Gastroesophageal sphincter (tissue), 4 donors: ENCODE data around the gene SPATS2L. TPM values are rescaled to one million over a fixed set of nuclear protein-coding genes. Genes with fewer than 3 reads are reported as not detected.

ENCODE experiments used
- ATAC-seq: fragments of 150-250 bp; one replicate; pipeline ENCODE4 v1.9.1; 2016; ENCODE audit warnings: mild to moderate bottlenecking, moderate library complexity
- H3K27ac ChIP-seq, 4 donors: fragments of 200-600 bp; sonication (generic) in 3 of 4; 1 replicate in 3 of 4; 2 replicates in 1 of 4; pipeline ENCODE4 v1.5.1; 2016 to 2019
- H3K27me3 ChIP-seq: fragments of 200-600 bp; sonication (generic); one replicate; pipeline ENCODE4 v1.5.1; 2019
- H3K36me3 ChIP-seq, 2 donors: fragments of 200-600 bp; sonication (generic); one replicate each; pipeline ENCODE4 v1.5.1; 2019; ENCODE audit warnings: control low read depth in 1 of 2
- H3K4me1 ChIP-seq, 3 donors: fragments of 200-600 bp; sonication (generic); 1 replicate in 2 of 3; 2 replicates in 1 of 3; pipeline ENCODE4 v1.5.1; 2016 to 2019; ENCODE audit warnings: control low read depth in 2 of 3
- H3K4me3 ChIP-seq, 2 donors: fragments of 200-600 bp; sonication (generic); one replicate each; pipeline ENCODE4 v1.5.1; 2019; ENCODE audit warnings: mild to moderate bottlenecking in 1 of 2, moderate library complexity in 1 of 2
- H3K9me3 ChIP-seq, 3 donors: fragments of 200-600 bp; sonication (generic); one replicate each; pipeline ENCODE4 v1.5.1; 2017 to 2019; ENCODE audit warnings: control low read depth in 2 of 3
- EP300 ChIP-seq: sonication (generic); formaldehyde crosslinking; IDR thresholded peaks from one replicate; pipeline ENCODE4 v1.6.1; 2017; ENCODE audit warnings: antibody characterized with exemption, mild to moderate bottlenecking
- POLR2A ChIP-seq, 2 donors: fragments of 450-650 bp; IDR thresholded peaks; one replicate each; pipeline ENCODE4 v1.6.1; 2017; ENCODE audit warnings: antibody characterized with exemption in 2 of 2, mild to moderate bottlenecking in 2 of 2, moderate library complexity in 1 of 2
- POLR2AphosphoS5 ChIP-seq: sonication (generic); formaldehyde crosslinking; IDR thresholded peaks from one replicate; pipeline ENCODE4 v1.6.1; 2017; ENCODE audit warnings: antibody characterized with exemption
- WGBS, 2 donors: methylation state at CpG; one replicate each; pipeline ENCODE4 v1.1.5; 2018; ENCODE audit warnings: low coverage in 1 of 2; 5-methylcytosine and 5-hydroxymethylcytosine counted together
- total RNA-seq, 4 donors: library from RNA; depleted of rRNA; stranded (reverse); fragments of >200 nt; gene quantifications; one replicate each; pipeline ENCODE4 v1.1.0, GENCODE V29; 2016
- TF ChIP-seq, protein P1 (sequence below), 4 experiments: fragments of 200-600 bp in 2 of 4; fragments of 450-650 bp in 2 of 4; sonication (generic) in 1 of 4; IDR thresholded peaks; one replicate each; pipeline ENCODE4 v1.5.1; 2017 to 2019; ENCODE audit warnings: antibody characterized with exemption in 4 of 4, mild to moderate bottlenecking in 2 of 4, moderate library complexity in 2 of 4

The SPATS2L gene
- total RNA-seq, 4 donors from 2014 or later: 50.6 to 120 (median 91.5) TPM

DNA sequence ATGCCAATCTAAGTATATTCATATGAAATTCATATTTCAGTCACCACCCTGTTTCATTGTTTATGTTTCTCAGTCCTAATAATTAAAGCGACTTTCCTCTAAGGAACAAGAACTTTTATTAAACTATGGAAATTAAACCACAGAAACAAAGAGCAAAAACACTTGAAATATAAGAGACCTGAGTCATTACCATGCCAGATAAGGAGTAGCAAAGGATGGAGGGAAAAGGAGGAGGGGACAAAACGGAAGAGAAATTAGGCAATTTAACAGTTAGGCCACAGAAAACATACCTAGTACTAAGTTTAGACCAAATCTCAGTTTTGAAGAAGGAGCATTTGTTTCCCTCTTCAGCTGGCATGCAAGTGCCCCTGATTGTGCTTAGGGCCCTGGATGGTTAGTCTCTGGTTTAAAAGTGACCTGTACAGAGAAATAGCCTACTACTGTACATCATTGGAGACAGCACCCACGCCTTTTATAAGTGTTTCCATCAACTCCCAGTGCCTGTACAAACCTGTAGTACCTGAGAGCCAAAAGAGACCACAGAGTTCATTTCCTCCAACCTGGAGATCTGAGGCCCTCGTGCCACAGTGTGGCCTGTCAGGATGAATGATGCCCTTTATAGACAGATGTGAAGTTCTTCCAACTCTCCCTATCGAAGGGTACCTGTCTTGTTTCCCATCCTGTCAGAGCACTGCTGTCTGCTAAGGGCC is 74.5 kb downstream of the SPATS2L start:
- no peaks in the 10 kb centered on the region for H3K27me3 ChIP-seq
- ATAC-seq: no peak
- H3K4me1 ChIP-seq: peaks cover 8 to 65% (median 18%) of the 10 kb centered on the region in 3 donors
- H3K36me3 ChIP-seq: no peaks in the 10 kb centered on the region
- no peak overlapping the region for H3K27ac ChIP-seq
- H3K4me3 ChIP-seq: no peak overlapping the region
- 52 to 65% methylated on average over 4 of the region's 5 CpGs for WGBS, 2 donors
- TF ChIP-seq POLR2AphosphoS5 (no peak), POLR2A (IDR thresholded peaks at IDR 0.05) (no peak)
- no peaks in the 10 kb centered on the region for H3K9me3 ChIP-seq

DNA sequence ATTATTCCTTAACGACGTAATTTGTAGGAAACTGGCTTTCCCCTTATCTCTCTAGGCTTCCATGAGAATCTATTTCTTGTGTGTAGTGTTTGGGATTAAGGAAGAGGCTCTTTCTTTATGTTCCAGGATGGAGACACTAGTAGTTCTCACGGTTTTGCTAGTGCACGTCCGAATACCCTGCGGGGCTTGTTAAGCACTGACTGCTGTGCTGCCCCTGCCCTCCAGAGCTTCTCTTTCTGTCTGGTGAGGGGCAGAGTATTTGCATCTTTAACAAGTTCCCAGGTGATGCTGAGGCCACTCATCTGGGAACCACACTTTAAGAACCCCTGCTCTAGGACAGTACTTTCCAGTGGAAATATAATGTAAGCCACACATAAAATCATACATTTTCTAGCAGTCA is 76.4 kb downstream of the SPATS2L start:
- Histone ChIP-seq H3K27me3 (no peaks in the 10 kb centered on the region), H3K36me3 (no peaks in the 10 kb centered on the region), H3K4me3 (no peak overlapping the region), H3K9me3 (no peaks in the 10 kb centered on the region), H3K27ac (peak overlapping the region in 1 of 4 donors; percentile 31), H3K4me1 (peaks cover 7 to 48% (median 18%) of the 10 kb centered on the region in 3 donors)
- no peak for ATAC-seq
- no peak for TF ChIP-seq EP300
- TF ChIP-seq, protein P1, sequence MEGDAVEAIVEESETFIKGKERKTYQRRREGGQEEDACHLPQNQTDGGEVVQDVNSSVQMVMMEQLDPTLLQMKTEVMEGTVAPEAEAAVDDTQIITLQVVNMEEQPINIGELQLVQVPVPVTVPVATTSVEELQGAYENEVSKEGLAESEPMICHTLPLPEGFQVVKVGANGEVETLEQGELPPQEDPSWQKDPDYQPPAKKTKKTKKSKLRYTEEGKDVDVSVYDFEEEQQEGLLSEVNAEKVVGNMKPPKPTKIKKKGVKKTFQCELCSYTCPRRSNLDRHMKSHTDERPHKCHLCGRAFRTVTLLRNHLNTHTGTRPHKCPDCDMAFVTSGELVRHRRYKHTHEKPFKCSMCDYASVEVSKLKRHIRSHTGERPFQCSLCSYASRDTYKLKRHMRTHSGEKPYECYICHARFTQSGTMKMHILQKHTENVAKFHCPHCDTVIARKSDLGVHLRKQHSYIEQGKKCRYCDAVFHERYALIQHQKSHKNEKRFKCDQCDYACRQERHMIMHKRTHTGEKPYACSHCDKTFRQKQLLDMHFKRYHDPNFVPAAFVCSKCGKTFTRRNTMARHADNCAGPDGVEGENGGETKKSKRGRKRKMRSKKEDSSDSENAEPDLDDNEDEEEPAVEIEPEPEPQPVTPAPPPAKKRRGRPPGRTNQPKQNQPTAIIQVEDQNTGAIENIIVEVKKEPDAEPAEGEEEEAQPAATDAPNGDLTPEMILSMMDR (IDR thresholded peaks at IDR 0.05): no peak
- no peak for TF ChIP-seq POLR2A (IDR thresholded peaks at IDR 0.05)
- no peak for TF ChIP-seq POLR2AphosphoS5
- 93 to 95% methylated on average over 6 of the region's 6 CpGs for WGBS, 2 donors

DNA sequence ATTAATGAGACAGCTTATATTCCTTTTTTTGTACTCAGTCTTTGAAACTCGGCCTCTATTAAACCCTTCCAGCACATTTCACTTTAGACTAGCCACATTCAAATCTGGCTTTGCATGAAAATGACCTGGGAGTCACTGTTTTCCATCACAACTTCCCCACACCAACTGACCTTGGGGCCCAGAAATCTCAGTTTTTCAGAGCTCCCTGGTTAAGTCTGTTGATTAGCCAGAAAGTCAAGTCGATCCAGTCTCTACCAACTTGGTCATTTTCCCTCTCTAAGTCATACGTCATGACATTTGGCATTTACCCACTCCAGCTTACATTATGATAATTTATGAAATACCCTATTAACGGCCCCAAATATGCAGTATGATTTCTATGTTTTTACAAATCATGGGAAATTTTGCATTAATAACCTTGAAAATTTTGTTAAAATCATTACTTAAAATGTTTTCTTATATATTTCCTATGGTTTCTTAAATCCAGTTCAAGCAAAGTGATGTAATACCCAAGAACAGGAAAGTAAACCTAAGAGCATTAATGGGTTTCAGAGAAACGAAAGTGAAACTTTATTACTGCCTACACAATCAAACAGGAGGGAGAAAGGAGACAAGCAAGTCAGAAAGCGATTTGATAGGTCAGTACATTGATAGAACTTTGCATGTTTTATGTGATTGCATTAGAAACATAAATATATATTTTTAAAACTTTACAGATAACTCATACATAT is 77.1 kb downstream of the SPATS2L start:
- Histone ChIP-seq H3K27ac (peak overlapping the region in 2 of 4 donors; percentile 31), H3K36me3 (no peaks in the 10 kb centered on the region), H3K4me3 (peak overlapping the region; percentile 11), H3K9me3 (no peaks in the 10 kb centered on the region), H3K27me3 (no peaks in the 10 kb centered on the region), H3K4me1 (peaks cover 3 to 41% (median 11%) of the 10 kb centered on the region in 3 donors)
- peak; percentile 51 for ATAC-seq
- 39 to 43% methylated on average over 6 of the region's 6 CpGs for WGBS, 2 donors
- no peak for TF ChIP-seq POLR2AphosphoS5
- no peak for TF ChIP-seq EP300
- no peak for TF ChIP-seq POLR2A (IDR thresholded peaks at IDR 0.05)
- TF ChIP-seq, protein P1 (IDR thresholded peaks at IDR 0.05): no peak

DNA sequence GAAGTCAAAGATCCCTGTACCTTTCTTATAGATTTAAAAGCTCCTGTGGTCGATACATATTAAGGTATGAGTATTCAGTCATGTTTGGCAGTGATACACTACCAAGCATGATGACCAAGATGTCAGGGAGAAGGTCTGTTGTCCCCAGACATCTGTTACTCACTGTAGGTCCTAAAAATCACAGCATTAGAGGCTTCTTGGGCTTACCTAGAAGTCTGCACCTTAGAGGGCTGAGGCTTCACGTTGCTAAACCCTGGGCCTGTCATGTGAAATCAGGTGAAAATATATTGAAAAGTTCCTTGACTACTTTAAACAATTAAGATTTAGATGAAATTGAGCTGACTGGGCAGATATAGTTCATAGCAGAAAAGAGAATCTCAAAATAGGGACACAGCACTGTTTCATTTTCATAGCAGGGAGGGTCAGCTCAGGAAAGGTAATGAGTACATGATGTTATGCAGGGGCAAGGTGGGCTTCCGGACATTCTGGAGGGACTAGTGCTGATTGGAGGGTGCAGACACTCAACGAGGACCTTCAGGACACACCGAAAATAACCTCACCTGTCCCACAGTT is 78.7 kb downstream of the SPATS2L start:
- no peaks in the 10 kb centered on the region for H3K27me3 ChIP-seq
- ATAC-seq: no peak
- no peaks in the 10 kb centered on the region for H3K9me3 ChIP-seq
- H3K4me1 ChIP-seq: peaks cover 0 to 25% (median 0%) of the 10 kb centered on the region in 3 donors
- TF ChIP-seq POLR2A (IDR thresholded peaks at IDR 0.05) (no peak), POLR2AphosphoS5 (no peak), EP300 (no peak)
- TF ChIP-seq, protein P1 (IDR thresholded peaks at IDR 0.05): no peak
- no peak overlapping the region for H3K27ac ChIP-seq
- 83 to 89% methylated on average over 5 of the region's 5 CpGs for WGBS, 2 donors
- H3K4me3 ChIP-seq: no peak overlapping the region
- H3K36me3 ChIP-seq: peaks cover 0 to 12% of the 10 kb centered on the region in 2 donors

DNA sequence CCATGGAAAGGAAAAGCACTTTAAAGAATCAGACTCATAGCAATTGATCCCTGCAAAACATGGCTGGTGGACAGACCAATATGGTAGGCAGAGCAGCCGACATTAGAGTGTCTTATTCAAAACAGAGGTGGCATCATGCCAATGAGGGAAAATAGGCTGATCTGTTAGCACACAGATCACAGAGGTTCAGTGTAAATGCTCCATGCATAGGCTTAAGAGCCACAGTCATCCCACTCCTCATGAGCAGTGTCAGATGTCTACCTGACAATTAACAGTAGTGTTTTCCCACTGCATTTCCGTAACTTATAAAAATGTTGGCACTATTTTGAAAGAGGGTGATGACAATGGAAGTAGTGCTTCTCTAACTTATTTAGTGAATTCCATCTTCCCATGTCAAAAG is 86.7 kb downstream of the SPATS2L start:
- Histone ChIP-seq H3K27me3 (no peaks in the 10 kb centered on the region), H3K36me3 (peaks cover 0 to 27% of the 10 kb centered on the region in 2 donors), H3K27ac (no peak overlapping the region), H3K4me1 (peaks cover 0 to 6% (median 0%) of the 10 kb centered on the region in 3 donors), H3K9me3 (no peaks in the 10 kb centered on the region), H3K4me3 (no peak overlapping the region)
- no peak for ATAC-seq
- TF ChIP-seq POLR2AphosphoS5 (no peak), POLR2A (IDR thresholded peaks at IDR 0.05) (no peak)
- TF ChIP-seq, protein P1 (IDR thresholded peaks at IDR 0.05): no peak
- 90 to 91% methylated on average over 2 of the region's 2 CpGs for WGBS, 2 donors
